ENCODE data around the gene FMNL2.

Gene FMNL2

GRCh38 chr2:152606081-152606480 is 271.1 kb downstream of the FMNL2 start:
- Histone ChIP-seq H3K9ac (ENCODE audit: low read length in 2 of 2) (no peak overlapping the region), H3K4me1 (ENCODE audit: control insufficient read depth, insufficient read depth, low read length) (no peaks in the 10 kb centered on the region), H3K4me3 (ENCODE audit: low read length in 2 of 2) (no peak overlapping the region), H3K27ac (ENCODE audit: low read length) (no peak overlapping the region), H3K27me3 (ENCODE audit: control insufficient read depth in 1 of 2, insufficient read depth in 2 of 2, low read length in 2 of 2) (no peaks in the 10 kb centered on the region), H3K9me3 (ENCODE audit: control insufficient read depth in 2 of 2, low read length in 2 of 2) (no peaks in the 10 kb centered on the region), H3K36me3 (ENCODE audit: control insufficient read depth in 2 of 2, insufficient read depth in 2 of 2, low read length in 2 of 2) (peaks cover 2 to 3% of the 10 kb centered on the region in 2 donors)

GRCh38 chr2:152606941-152607340 is 272.0 kb downstream of the FMNL2 start:
- H3K4me1 ChIP-seq (ENCODE audit: control insufficient read depth, insufficient read depth, low read length), result no peaks in the 10 kb centered on the region
- H3K4me3 ChIP-seq (ENCODE audit: low read length in 2 of 2), result no peak overlapping the region
- H3K9ac ChIP-seq (ENCODE audit: low read length in 2 of 2), result no peak overlapping the region
- H3K27me3 ChIP-seq (ENCODE audit: control insufficient read depth in 1 of 2, insufficient read depth in 2 of 2, low read length in 2 of 2), result no peaks in the 10 kb centered on the region
- no peak overlapping the region for H3K27ac ChIP-seq (ENCODE audit: low read length)
- H3K9me3 ChIP-seq (ENCODE audit: control insufficient read depth in 2 of 2, low read length in 2 of 2), result no peaks in the 10 kb centered on the region
- H3K36me3 ChIP-seq (ENCODE audit: control insufficient read depth in 2 of 2, insufficient read depth in 2 of 2, low read length in 2 of 2), result peaks cover 2 to 3% of the 10 kb centered on the region in 2 donors

- Histone ChIP-seq H3K9me3 (ENCODE audit: control insufficient read depth in 2 of 2, low read length in 2 of 2) (no peaks in the 10 kb centered on the region), H3K9ac (ENCODE audit: low read length in 2 of 2) (no peak overlapping the region), H3K27me3 (ENCODE audit: control insufficient read depth in 1 of 2, insufficient read depth in 2 of 2, low read length in 2 of 2) (no peaks in the 10 kb centered on the region), H3K36me3 (ENCODE audit: control insufficient read depth in 2 of 2, insufficient read depth in 2 of 2, low read length in 2 of 2) (peaks cover 2 to 3% of the 10 kb centered on the region in 2 donors), H3K4me1 (ENCODE audit: control insufficient read depth, insufficient read depth, low read length) (peaks cover 3% of the 10 kb centered on the region), H3K4me3 (ENCODE audit: low read length in 2 of 2) (no peak overlapping the region), H3K27ac (ENCODE audit: low read length) (no peak overlapping the region)
Measured at GRCh38 chr2:152607793-152608300, 272.9 kb downstream of the FMNL2 start.

GRCh38 chr2:152609154-152609553 is 274.2 kb downstream of the FMNL2 start:
- H3K27ac ChIP-seq (ENCODE audit: low read length), result no peak overlapping the region
- H3K9ac ChIP-seq (ENCODE audit: low read length in 2 of 2), result no peak overlapping the region
- H3K9me3 ChIP-seq (ENCODE audit: control insufficient read depth in 2 of 2, low read length in 2 of 2), result no peaks in the 10 kb centered on the region
- peaks cover 3% of the 10 kb centered on the region for H3K4me1 ChIP-seq (ENCODE audit: control insufficient read depth, insufficient read depth, low read length)
- H3K27me3 ChIP-seq (ENCODE audit: control insufficient read depth in 1 of 2, insufficient read depth in 2 of 2, low read length in 2 of 2), result no peaks in the 10 kb centered on the region
- H3K36me3 ChIP-seq (ENCODE audit: control insufficient read depth in 2 of 2, insufficient read depth in 2 of 2, low read length in 2 of 2), result peaks cover 2 to 3% of the 10 kb centered on the region in 2 donors
- no peak overlapping the region for H3K4me3 ChIP-seq (ENCODE audit: low read length in 2 of 2)

GRCh38 chr2:152609699-152610098 is 274.7 kb downstream of the FMNL2 start:
- H3K4me1 ChIP-seq (ENCODE audit: control insufficient read depth, insufficient read depth, low read length), result peaks cover 3% of the 10 kb centered on the region
- H3K36me3 ChIP-seq (ENCODE audit: control insufficient read depth in 2 of 2, insufficient read depth in 2 of 2, low read length in 2 of 2), result peaks cover 2 to 3% of the 10 kb centered on the region in 2 donors
- H3K27me3 ChIP-seq (ENCODE audit: control insufficient read depth in 1 of 2, insufficient read depth in 2 of 2, low read length in 2 of 2), result no peaks in the 10 kb centered on the region
- H3K9ac ChIP-seq (ENCODE audit: low read length in 2 of 2), result no peak overlapping the region
- H3K27ac ChIP-seq (ENCODE audit: low read length), result no peak overlapping the region
- H3K9me3 ChIP-seq (ENCODE audit: control insufficient read depth in 2 of 2, low read length in 2 of 2), result no peaks in the 10 kb centered on the region
- no peak overlapping the region for H3K4me3 ChIP-seq (ENCODE audit: low read length in 2 of 2)

GRCh38 chr2:152611458-152612231 is 276.7 kb downstream of the FMNL2 start:
- Histone ChIP-seq H3K4me1 (ENCODE audit: control insufficient read depth, insufficient read depth, low read length) (peaks cover 3% of the 10 kb centered on the region), H3K27me3 (ENCODE audit: control insufficient read depth in 1 of 2, insufficient read depth in 2 of 2, low read length in 2 of 2) (no peaks in the 10 kb centered on the region), H3K36me3 (ENCODE audit: control insufficient read depth in 2 of 2, insufficient read depth in 2 of 2, low read length in 2 of 2) (peaks cover 2 to 7% of the 10 kb centered on the region in 2 donors), H3K9me3 (ENCODE audit: control insufficient read depth in 2 of 2, low read length in 2 of 2) (no peaks in the 10 kb centered on the region), H3K4me3 (ENCODE audit: low read length in 2 of 2) (no peak overlapping the region), H3K27ac (ENCODE audit: low read length) (no peak overlapping the region), H3K9ac (ENCODE audit: low read length in 2 of 2) (no peak overlapping the region)

- Histone ChIP-seq H3K27me3 (ENCODE audit: control insufficient read depth in 1 of 2, insufficient read depth in 2 of 2, low read length in 2 of 2) (no peaks in the 10 kb centered on the region), H3K4me3 (ENCODE audit: low read length in 2 of 2) (no peak overlapping the region), H3K36me3 (ENCODE audit: control insufficient read depth in 2 of 2, insufficient read depth in 2 of 2, low read length in 2 of 2) (peaks cover 2 to 9% of the 10 kb centered on the region in 2 donors), H3K27ac (ENCODE audit: low read length) (no peak overlapping the region), H3K4me1 (ENCODE audit: control insufficient read depth, insufficient read depth, low read length) (peaks cover 3% of the 10 kb centered on the region), H3K9me3 (ENCODE audit: control insufficient read depth in 2 of 2, low read length in 2 of 2) (no peaks in the 10 kb centered on the region), H3K9ac (ENCODE audit: low read length in 2 of 2) (no peak overlapping the region)
Measured at GRCh38 chr2:152613235-152613634, 278.3 kb downstream of the FMNL2 start.

GRCh38 chr2:152615177-152615576 is 280.2 kb downstream of the FMNL2 start:
- H3K4me1 ChIP-seq (ENCODE audit: control insufficient read depth, insufficient read depth, low read length), result peaks cover 8% of the 10 kb centered on the region
- no peaks in the 10 kb centered on the region for H3K9me3 ChIP-seq (ENCODE audit: control insufficient read depth in 2 of 2, low read length in 2 of 2)
- no peak overlapping the region for H3K9ac ChIP-seq (ENCODE audit: low read length in 2 of 2)
- H3K27ac ChIP-seq (ENCODE audit: low read length), result no peak overlapping the region
- H3K4me3 ChIP-seq (ENCODE audit: low read length in 2 of 2), result no peak overlapping the region
- H3K27me3 ChIP-seq (ENCODE audit: control insufficient read depth in 1 of 2, insufficient read depth in 2 of 2, low read length in 2 of 2), result no peaks in the 10 kb centered on the region
- peaks cover 2 to 9% of the 10 kb centered on the region in 2 donors for H3K36me3 ChIP-seq (ENCODE audit: control insufficient read depth in 2 of 2, insufficient read depth in 2 of 2, low read length in 2 of 2)

- no peak overlapping the region for H3K9ac ChIP-seq (ENCODE audit: low read length in 2 of 2)
- H3K4me1 ChIP-seq (ENCODE audit: control insufficient read depth, insufficient read depth, low read length), result peaks cover 7% of the 10 kb centered on the region
- H3K27ac ChIP-seq (ENCODE audit: low read length), result no peak overlapping the region
- H3K9me3 ChIP-seq (ENCODE audit: control insufficient read depth in 2 of 2, low read length in 2 of 2), result no peaks in the 10 kb centered on the region
- H3K4me3 ChIP-seq (ENCODE audit: low read length in 2 of 2), result no peak overlapping the region
- H3K36me3 ChIP-seq (ENCODE audit: control insufficient read depth in 2 of 2, insufficient read depth in 2 of 2, low read length in 2 of 2), result peaks cover 2 to 9% of the 10 kb centered on the region in 2 donors
- H3K27me3 ChIP-seq (ENCODE audit: control insufficient read depth in 1 of 2, insufficient read depth in 2 of 2, low read length in 2 of 2), result no peaks in the 10 kb centered on the region
Measured at GRCh38 chr2:152617456-152618192, 282.6 kb downstream of the FMNL2 start.

- Histone ChIP-seq H3K9ac (ENCODE audit: low read length in 2 of 2) (no peak overlapping the region), H3K36me3 (ENCODE audit: control insufficient read depth in 2 of 2, insufficient read depth in 2 of 2, low read length in 2 of 2) (peaks cover 2 to 9% of the 10 kb centered on the region in 2 donors), H3K4me3 (ENCODE audit: low read length in 2 of 2) (no peak overlapping the region), H3K9me3 (ENCODE audit: control insufficient read depth in 2 of 2, low read length in 2 of 2) (no peaks in the 10 kb centered on the region), H3K4me1 (ENCODE audit: control insufficient read depth, insufficient read depth, low read length) (peaks cover 7% of the 10 kb centered on the region), H3K27ac (ENCODE audit: low read length) (no peak overlapping the region), H3K27me3 (ENCODE audit: control insufficient read depth in 1 of 2, insufficient read depth in 2 of 2, low read length in 2 of 2) (no peaks in the 10 kb centered on the region)
Measured at GRCh38 chr2:152618193-152618564, 283.2 kb downstream of the FMNL2 start.

Measured in stomach smooth muscle (tissue), 2 donors.